Fibroblast of upper back skin (primary cell): Measurements from ENCODE around the gene ACTN1.
A peak's percentile ranks its signal among the peaks of the same experiment; 100 is the strongest.

Experiments used
- DNase-seq: peaks from one replicate; pipeline ENCODE4 v3.0.0-alpha.2; 2013

ACTN1 gene

GRCh38 chr14:68968721-68969120 lies 10.4 kb downstream of the ACTN1 start:
- DNase-seq, result no peak

DNA sequence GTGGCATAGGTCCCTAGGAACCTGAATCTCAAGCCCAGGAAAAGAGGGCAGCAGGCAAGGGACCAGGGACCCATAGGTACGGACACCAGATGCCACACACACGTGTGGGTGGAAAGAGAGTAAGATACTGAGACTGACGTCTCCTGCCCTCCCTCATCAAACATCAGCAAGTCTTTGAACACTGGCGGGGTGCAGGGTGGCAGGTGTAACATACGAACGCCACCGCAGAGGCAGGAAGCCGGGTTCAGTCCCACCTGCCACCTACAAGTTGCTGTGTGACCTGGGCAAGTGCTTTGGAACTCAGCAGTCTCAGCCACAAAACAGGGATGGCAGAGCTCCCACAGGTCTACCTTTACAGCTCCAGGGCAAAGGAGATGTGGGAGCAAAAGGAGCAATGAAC lies 11.1 kb downstream of the ACTN1 start:
- DNase-seq, result no peak

GRCh38 chr14:68967459-68967940 lies 11.6 kb downstream of the ACTN1 start:
- DNase-seq, result no peak

- DNase-seq, result no peak
These were observed 12.2 kb downstream of the ACTN1 start for GRCh38 chr14:68966872-68967301.

DNA sequence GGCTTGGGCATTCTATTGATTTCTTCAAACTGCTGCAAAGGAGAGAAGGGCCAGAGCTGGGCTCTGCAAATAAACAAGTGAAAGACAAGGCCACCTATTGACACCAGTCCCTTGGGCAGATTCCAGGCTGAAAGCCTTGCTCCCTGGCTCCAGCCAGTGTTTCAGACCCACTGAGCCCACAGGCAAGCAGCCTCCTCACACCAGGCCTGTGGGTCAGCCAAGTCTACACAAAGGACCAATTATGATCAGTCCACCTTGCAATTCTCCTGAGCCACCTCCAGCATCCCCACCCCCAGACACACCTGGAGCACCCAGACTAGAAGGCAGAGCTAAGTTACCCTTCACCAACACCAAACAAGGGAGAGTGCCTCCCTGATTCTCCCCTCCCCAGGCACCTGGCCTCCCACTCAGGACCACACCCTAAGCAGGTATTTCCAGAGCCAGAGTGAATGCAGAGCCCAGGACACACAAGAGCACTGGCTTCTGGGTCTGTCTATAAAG lies 13.8 kb downstream of the ACTN1 start:
- DNase-seq, result no peak

DNA sequence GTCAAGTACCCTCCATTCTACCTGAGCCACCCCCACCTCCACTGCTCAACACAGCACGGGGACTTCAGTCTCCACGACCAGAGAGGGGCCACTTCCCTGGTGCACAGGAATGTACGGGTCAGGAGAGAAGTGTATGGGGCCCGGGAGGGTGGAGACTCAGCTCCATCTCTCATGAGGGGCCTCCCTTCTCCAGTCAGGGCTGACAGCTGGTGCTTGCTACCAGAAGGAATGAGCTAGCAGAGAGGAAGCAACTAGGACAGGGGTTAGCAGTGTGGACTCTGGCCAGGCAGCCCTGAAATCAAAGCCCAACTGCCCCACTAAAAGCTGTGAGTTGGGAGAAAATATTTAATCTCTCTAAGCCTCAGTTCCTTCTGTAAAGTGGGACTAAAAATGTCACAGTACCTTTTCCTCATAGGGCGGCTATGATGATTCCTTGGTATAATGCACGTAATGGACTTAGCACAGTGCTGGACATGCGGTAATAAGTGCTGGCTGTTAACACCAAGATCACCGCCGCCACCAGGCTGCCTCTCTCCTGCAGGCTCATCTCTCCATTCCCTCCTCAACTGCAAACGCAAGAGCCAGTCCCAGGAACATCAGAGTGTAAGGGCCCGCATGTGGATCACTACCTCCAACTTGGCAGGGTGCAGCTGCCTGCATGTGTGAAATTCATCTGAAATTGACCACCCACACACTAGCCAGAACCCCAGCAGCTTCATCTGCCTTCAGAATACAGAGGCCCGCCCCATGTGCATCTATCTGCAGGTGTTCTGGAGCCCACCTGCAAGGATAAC lies 14.6 kb downstream of the ACTN1 start:
- no peak for DNase-seq

DNA sequence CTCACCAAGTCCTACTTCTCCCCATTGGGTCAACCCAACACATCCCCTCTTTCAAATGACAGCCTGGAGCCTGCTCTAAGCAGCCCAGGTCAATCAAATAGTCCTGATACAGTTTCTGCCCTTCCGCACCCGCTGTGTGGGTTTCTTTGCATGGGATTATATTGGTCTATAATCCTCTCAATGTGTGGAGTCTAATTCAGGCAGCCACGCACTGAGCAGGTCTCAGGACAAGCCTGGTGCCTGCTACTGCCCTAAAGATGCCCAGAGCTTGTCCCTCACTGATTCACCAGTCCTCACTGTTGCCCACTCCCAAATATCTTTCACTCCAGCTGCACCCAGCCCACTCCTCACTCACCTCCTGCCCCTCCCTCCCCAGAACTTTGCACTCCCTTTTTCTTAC lies 16.4 kb downstream of the ACTN1 start:
- DNase-seq, result no peak

DNA sequence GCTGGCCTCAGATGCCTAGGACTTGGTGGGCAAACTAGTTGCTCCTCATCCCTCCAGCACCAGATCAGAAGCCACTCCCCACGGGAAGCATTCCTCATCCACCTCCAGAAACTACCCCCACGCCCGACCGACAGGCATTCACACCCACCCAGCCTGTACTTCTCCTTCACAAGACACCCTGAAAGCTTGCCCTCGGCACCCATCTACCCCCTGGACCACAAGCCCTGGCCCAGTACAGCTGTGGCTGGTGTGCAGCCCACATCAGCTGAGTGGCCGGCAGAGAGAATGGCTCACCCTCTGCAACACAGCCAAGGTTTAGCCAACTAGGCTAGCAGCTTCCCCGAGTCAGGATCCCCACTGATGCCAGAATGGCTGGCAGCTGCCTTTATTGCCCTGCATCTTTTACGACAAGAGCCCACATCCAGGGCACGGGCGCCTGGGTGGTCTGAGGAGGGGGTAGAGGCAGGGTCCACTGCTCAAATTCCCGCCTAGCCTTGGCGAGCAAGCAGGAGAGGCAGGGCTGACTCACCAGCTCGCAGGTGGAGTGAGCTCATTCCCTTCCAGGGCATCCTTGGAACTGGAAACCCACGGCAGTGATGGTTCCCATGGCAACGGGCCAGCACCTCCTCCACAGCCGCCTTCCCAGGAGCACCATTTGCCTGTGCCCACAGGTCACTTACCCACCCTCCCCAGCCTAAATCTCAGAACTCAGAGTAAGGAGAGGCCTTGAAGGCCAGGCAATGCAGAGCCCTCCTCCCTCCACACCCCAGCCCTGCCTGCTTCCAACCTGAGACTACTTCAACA lies 17.1 kb downstream of the ACTN1 start:
- no peak for DNase-seq

- no peak for DNase-seq
These were observed 17.7 kb downstream of the ACTN1 start for GRCh38 chr14:68961361-68961760.

DNA sequence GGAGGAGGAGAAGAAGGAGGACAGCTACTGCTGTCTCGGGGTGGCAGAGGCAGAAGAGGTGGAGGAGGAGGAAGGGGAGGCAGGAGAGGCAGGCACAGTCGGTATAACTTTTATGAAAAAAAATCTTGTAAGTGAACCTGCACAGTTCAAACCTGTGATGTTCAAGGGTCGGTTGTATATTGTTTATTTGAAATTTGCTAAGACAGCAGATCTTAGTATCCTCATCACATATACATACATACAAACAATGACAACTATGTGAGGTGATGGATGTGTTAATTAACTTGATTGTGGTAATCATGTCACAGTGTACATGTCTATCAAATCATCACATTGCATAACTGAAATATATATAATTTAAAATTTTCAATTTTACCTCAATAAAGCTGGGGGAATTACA lies 19.0 kb downstream of the ACTN1 start:
- no peak for DNase-seq

GRCh38 chr14:68959035-68959434 lies 20.1 kb downstream of the ACTN1 start:
- DNase-seq, result no peak

GRCh38 chr14:68958553-68958952 lies 20.5 kb downstream of the ACTN1 start:
- DNase-seq, result no peak

DNA sequence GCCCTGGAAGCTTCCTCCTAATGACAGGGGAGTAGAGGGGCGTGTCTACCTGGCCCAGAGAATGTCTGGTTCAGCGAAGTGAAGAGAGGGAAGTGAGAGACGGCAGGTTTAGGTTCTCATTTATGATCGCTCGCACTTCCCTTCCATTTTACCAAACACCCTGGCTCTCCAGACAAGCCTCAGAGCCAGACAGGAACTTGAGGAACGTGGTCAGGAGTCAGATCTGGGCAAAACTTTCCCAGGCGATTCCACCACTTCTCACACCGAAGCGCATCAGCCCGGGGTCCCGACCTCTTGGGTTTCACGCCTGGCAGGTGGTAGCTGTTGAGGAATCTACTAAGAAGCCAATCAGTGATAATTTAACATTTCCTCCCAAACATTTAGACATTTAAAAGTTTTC lies 21.3 kb downstream of the ACTN1 start:
- no peak for DNase-seq

DNA sequence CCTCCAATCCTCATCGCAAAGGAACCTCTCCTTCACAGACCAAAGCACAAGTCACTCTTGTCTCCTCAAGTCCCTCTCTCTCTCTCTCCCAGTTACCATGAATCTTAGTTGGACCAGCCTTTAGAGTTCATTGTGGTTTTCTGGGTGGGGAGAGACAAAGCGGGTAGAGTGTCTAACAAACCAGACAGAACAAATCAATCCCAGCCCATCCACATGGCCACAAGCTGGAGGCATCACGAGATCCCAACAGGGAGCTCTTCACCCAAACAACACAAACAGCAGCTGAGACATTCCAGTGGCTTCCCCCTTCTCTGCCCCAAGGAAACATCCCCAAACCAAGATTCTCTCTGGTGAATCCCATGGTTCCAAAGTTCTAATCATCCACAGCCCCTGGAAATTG lies 22.4 kb downstream of the ACTN1 start:
- DNase-seq, result peak; percentile 72

GRCh38 chr14:68955851-68956179 lies 23.3 kb downstream of the ACTN1 start:
- DNase-seq, result no peak

DNA sequence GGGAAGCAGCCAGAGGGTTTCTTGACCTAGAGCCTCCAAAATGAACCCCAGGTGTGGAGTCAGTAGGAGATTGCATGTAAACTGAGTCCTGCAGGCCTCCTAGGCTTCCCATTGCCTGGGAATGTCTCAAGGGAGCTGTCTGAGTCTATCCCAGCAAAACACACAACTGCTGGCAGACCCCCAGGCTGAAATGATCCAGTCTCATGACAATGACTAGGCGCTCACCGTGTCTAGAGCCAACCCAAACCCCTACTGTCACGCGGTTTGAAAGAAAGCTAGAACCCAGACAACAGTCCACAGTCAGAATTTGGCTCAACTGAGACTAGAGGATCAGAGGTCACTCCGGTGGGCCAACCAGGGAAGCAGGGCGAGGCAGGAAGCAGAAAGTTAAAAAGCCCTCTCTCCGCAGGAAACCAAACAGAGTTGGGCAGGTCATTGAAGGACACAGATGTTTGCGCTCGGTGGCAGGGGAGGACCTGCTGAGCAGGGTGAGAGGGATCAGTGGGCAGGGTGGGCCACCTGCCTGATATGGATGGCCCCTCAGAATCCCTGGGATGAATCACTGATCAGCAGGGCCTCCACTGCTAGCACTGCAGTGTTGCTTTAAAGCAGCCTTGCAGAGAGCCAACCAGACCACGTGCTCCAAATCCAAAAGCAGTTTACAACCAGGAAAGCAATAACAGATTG lies 23.8 kb downstream of the ACTN1 start:
- DNase-seq, result no peak

DNA sequence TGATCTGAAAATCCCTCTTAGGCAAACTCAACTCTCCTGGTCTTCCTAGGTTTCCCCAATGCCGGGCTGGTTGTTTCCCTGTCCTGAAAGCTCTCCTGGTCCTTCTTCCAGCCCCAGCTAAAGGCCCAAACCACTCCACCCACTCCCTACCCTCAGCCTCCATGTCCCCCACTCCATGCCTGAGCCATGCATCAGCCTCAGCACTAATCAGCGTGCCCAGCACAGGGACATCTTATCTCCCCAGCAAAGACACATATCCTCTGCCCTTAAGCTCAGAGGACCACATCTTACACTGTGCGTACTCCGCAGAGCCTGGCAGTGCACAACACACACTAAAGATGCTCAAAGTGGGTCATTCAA lies 25.9 kb downstream of the ACTN1 start:
- no peak for DNase-seq

- peak; percentile 94 for DNase-seq
These were observed 26.4 kb downstream of the ACTN1 start for GRCh38 chr14:68952531-68953195.

DNA sequence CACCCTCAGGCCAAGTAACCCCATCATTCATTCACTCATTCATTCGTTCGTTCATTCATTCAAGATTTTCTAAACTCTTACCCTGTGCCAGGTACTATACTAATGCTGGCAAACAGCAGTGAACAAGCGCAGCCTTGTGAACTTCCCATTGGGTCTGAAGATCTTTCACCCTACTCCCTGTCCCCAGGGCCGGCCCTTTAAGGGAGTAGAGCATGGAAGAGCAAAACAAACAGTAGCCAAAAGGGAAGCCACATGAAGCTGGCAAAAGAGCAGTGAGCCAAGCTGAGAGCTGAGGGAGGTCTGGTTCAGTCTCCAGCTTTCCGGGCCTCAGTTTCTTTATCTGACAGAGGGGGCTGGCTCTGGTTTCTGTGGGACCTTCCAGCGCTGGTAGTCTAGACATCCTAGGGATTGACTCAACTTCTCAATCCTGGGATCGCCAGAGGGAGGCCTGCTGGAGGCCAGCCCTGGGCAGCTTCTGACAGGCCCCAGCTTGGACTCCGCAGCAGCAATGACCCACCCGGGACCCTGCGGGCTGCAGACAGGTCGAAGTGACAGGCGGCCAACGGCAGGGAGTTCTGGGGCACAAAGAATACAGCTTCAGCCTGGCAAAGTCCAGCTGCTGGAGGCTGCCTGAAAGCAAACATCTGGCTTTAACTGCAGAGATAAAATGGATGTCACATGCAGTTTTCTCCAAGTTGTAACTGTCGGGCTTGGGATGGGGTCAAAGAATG lies 27.1 kb downstream of the ACTN1 start:
- DNase-seq, result no peak

GRCh38 chr14:68951035-68951797 lies 27.9 kb downstream of the ACTN1 start:
- DNase-seq, result peak; percentile 94

DNA sequence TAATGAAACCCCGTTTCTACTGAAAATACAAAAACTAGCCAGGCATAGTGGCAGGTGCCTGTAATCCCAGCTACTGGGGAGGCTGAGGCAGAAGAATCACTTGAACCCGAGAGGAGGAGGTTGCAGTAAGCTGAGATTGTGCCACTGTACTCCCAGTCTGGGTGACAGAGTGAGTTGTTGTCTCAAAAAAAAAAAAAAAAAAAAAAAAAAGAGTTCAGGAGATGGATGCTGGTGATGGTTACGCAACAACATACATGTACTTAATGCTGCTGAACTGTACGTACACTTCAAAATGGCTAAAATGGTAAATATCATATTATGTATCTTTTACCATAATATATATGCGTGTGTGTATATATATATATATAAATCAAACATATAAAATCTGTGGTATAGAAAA lies 29.0 kb downstream of the ACTN1 start:
- DNase-seq, result peak; percentile 74

DNA sequence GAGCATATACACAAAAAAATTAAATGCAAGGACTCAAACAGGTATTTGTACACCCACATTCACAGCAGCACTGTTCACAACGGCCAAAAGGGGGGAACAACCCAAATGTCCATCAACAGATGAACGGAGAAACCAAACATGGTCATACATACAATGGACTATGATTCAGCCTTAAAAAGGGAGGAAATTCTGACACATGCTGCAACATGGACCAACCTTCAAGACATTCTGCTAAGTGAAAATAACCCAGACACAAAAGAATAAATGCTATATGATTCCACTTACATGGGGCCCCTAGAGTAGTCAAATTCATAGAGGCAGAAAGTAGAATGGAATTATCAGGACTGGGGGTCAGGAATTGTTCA lies 29.5 kb downstream of the ACTN1 start:
- no peak for DNase-seq
